MM.1S (cell line): ENCODE data around the gene CNKSR3.

Experiments used
- DNase-seq: peaks from one replicate; pipeline ENCODE4 v3.0.0-alpha.2; 2015
- H2AFZ ChIP-seq: fragments of 300-600 bp; sonication (generic); 2 replicates; pipeline ENCODE4 v1.6.0; 2016; ENCODE audit warnings: antibody characterized with exemption, low read length
- H3F3A ChIP-seq: fragments of 300-600 bp; sonication (generic); 2 replicates; pipeline ENCODE4 v1.6.1; 2016; ENCODE audit warnings: mild to moderate bottlenecking, antibody characterized with exemption, low read length, moderate library complexity, mixed read lengths; ENCODE audit not compliant: insufficient read depth
- H3K27ac ChIP-seq: fragments of 300-600 bp; sonication (generic); 2 replicates; pipeline ENCODE4 v1.5.1; 2016; ENCODE audit warnings: mild to moderate bottlenecking, low read length
- H3K27me3 ChIP-seq: fragments of 300-600 bp; sonication (generic); replicated peaks from 2 replicates; pipeline ENCODE4 v1.6.0; 2016; ENCODE audit warnings: low read length; ENCODE audit not compliant: insufficient read depth
- H3K36me3 ChIP-seq: fragments of 300-600 bp; sonication (generic); replicated peaks from 2 replicates; pipeline ENCODE4 v1.6.1; 2016; ENCODE audit warnings: mild to moderate bottlenecking, low read length, mixed read lengths; ENCODE audit not compliant: insufficient read depth
- H3K4me1 ChIP-seq: fragments of 300-600 bp; sonication (generic); 2 replicates; pipeline ENCODE4 v1.6.1; 2016; ENCODE audit warnings: low read length, mixed read lengths
- H3K4me2 ChIP-seq: fragments of 300-600 bp; sonication (generic); 2 replicates; pipeline ENCODE4 v1.6.0; 2016; ENCODE audit warnings: low read depth, low read length
- H3K4me3 ChIP-seq: fragments of 300-600 bp; sonication (generic); 2 replicates; pipeline ENCODE4 v1.5.1; 2016; ENCODE audit warnings: low read length, mixed read lengths
- H3K79me2 ChIP-seq: fragments of 300-600 bp; sonication (generic); 2 replicates; pipeline ENCODE4 v1.6.1; 2016; ENCODE audit warnings: mixed run types, low read length, mixed read lengths
- H3K9ac ChIP-seq: fragments of 300-600 bp; sonication (generic); 2 replicates; pipeline ENCODE4 v1.6.1; 2016; ENCODE audit warnings: low read length, mixed read lengths
- H3K9me2 ChIP-seq: fragments of 300-600 bp; sonication (generic); replicated peaks from 2 replicates; pipeline ENCODE4 v1.6.1; 2016; ENCODE audit warnings: mild to moderate bottlenecking, low read length, mixed read lengths; ENCODE audit not compliant: insufficient read depth
- H3K9me3 ChIP-seq: fragments of 300-600 bp; sonication (generic); replicated peaks from 2 replicates; pipeline ENCODE4 v1.6.1; 2016; ENCODE audit warnings: mild to moderate bottlenecking, low read length, mixed read lengths; ENCODE audit not compliant: insufficient read depth
- H4K20me1 ChIP-seq: fragments of 300-600 bp; sonication (generic); 2 replicates; pipeline ENCODE4 v1.6.1; 2016; ENCODE audit warnings: mild to moderate bottlenecking, low read length, moderate library complexity, mixed read lengths; ENCODE audit not compliant: insufficient read depth
- EZH2 ChIP-seq: fragments of 300-600 bp; sonication (generic); optimal IDR thresholded peaks from 2 replicates; pipeline ENCODE3; 2017; ENCODE audit warnings: low read depth, mild to moderate bottlenecking, antibody characterized with exemption, low read length, mixed read lengths
- EZH2phosphoT487 ChIP-seq: fragments of 300-600 bp; sonication (generic); IDR thresholded peaks from 2 replicates; pipeline ENCODE4 v1.6.1; 2018; ENCODE audit warnings: antibody characterized with exemption, low read length
- TF ChIP-seq, protein P1 (sequence below): fragments of 300-600 bp; sonication (generic); IDR thresholded peaks from 2 replicates; pipeline ENCODE4 v1.5.1; 2016; ENCODE audit warnings: antibody characterized with exemption, low read length, mixed read lengths

CNKSR3 gene

DNA sequence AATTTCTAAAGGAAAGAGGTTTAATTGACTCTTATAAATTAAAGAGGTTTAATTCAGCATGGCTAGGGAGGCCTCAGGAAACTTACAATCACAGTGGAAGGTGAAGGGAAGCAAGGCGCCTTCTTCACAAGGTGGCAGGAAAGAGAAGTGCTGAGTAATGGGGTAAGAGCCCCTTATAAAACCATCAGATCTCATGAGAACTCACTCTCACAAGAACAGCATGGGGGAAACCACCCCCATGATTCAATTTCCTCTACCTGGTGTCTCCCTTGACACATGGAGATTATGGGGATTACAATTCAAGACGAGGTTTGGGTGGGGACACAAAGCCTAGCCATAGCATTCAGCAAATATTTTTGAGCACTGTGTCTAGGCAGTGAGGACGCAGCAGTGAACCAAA lies 150.0 kb downstream of the CNKSR3 start:
- no peak overlapping the region for H3K4me2 ChIP-seq
- H4K20me1 ChIP-seq, result no peaks in the 10 kb centered on the region
- DNase-seq, result no peak
- no peaks in the 10 kb centered on the region for H3F3A ChIP-seq
- no peak overlapping the region for H3K9ac ChIP-seq
- H2AFZ ChIP-seq, result no peak overlapping the region
- no peaks in the 10 kb centered on the region for H3K9me3 ChIP-seq
- no peak overlapping the region for H3K4me3 ChIP-seq
- TF ChIP-seq EZH2phosphoT487 (no peak), EZH2 (no peak)
- TF ChIP-seq, protein P1, sequence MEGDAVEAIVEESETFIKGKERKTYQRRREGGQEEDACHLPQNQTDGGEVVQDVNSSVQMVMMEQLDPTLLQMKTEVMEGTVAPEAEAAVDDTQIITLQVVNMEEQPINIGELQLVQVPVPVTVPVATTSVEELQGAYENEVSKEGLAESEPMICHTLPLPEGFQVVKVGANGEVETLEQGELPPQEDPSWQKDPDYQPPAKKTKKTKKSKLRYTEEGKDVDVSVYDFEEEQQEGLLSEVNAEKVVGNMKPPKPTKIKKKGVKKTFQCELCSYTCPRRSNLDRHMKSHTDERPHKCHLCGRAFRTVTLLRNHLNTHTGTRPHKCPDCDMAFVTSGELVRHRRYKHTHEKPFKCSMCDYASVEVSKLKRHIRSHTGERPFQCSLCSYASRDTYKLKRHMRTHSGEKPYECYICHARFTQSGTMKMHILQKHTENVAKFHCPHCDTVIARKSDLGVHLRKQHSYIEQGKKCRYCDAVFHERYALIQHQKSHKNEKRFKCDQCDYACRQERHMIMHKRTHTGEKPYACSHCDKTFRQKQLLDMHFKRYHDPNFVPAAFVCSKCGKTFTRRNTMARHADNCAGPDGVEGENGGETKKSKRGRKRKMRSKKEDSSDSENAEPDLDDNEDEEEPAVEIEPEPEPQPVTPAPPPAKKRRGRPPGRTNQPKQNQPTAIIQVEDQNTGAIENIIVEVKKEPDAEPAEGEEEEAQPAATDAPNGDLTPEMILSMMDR, result no peak
- no peaks in the 10 kb centered on the region for H3K9me2 ChIP-seq
- no peaks in the 10 kb centered on the region for H3K36me3 ChIP-seq
- no peaks in the 10 kb centered on the region for H3K4me1 ChIP-seq
- H3K79me2 ChIP-seq, result no peaks in the 10 kb centered on the region
- no peaks in the 10 kb centered on the region for H3K27me3 ChIP-seq
- H3K27ac ChIP-seq, result no peak overlapping the region

GRCh38 chr6:154359679-154360078 lies 150.8 kb downstream of the CNKSR3 start:
- Histone ChIP-seq H3F3A (no peaks in the 10 kb centered on the region), H3K4me1 (no peaks in the 10 kb centered on the region), H2AFZ (no peak overlapping the region), H4K20me1 (no peaks in the 10 kb centered on the region), H3K4me2 (no peak overlapping the region), H3K79me2 (no peaks in the 10 kb centered on the region), H3K9me3 (no peaks in the 10 kb centered on the region), H3K27ac (no peak overlapping the region), H3K27me3 (no peaks in the 10 kb centered on the region), H3K36me3 (no peaks in the 10 kb centered on the region), H3K9me2 (no peaks in the 10 kb centered on the region), H3K9ac (no peak overlapping the region), H3K4me3 (no peak overlapping the region)
- TF ChIP-seq EZH2phosphoT487, result no peak
- TF ChIP-seq, protein P1, result no peak
- DNase-seq, result no peak

GRCh38 chr6:154359161-154359574 lies 151.3 kb downstream of the CNKSR3 start:
- no peaks in the 10 kb centered on the region for H3K4me1 ChIP-seq
- no peaks in the 10 kb centered on the region for H3F3A ChIP-seq
- no peak overlapping the region for H3K4me2 ChIP-seq
- no peak overlapping the region for H3K4me3 ChIP-seq
- H3K9me2 ChIP-seq, result no peaks in the 10 kb centered on the region
- no peaks in the 10 kb centered on the region for H3K79me2 ChIP-seq
- DNase-seq, result no peak
- H3K9ac ChIP-seq, result no peak overlapping the region
- TF ChIP-seq EZH2, result no peak
- TF ChIP-seq EZH2phosphoT487, result no peak
- TF ChIP-seq, protein P1, result no peak
- H3K27me3 ChIP-seq, result no peaks in the 10 kb centered on the region
- H3K27ac ChIP-seq, result no peak overlapping the region
- no peaks in the 10 kb centered on the region for H3K36me3 ChIP-seq
- no peaks in the 10 kb centered on the region for H4K20me1 ChIP-seq
- no peak overlapping the region for H2AFZ ChIP-seq
- no peaks in the 10 kb centered on the region for H3K9me3 ChIP-seq
